NCI-H187 (cell line): Measurements from ENCODE around the gene KEAP1.
"Not testable (repeated sequence)": the region's sequence is repeated elsewhere in the genome, so short reads cannot be mapped to it uniquely, and the experiment has no call there.

Experiments
- DNase-seq, 2 experiments: peaks; one replicate each; lab custom pipeline; 2025; lab: John Stamatoyannopoulos, UW

Gene KEAP1

GRCh38 chr19:10503002-10503789 lies at the start of gene KEAP1:
Gene KEAP1 (minus strand): TSS chr19:10503356. CDS start chr19:10500033, 3,323 bp downstream.
- no peak for DNase-seq

- no peak for DNase-seq
Measured at GRCh38 chr19:10552510-10553053, 49.4 kb upstream of the KEAP1 start.

- DNase-seq = no peak
Measured at GRCh38 chr19:10551698-10552301, 48.6 kb upstream of the KEAP1 start.

DNA sequence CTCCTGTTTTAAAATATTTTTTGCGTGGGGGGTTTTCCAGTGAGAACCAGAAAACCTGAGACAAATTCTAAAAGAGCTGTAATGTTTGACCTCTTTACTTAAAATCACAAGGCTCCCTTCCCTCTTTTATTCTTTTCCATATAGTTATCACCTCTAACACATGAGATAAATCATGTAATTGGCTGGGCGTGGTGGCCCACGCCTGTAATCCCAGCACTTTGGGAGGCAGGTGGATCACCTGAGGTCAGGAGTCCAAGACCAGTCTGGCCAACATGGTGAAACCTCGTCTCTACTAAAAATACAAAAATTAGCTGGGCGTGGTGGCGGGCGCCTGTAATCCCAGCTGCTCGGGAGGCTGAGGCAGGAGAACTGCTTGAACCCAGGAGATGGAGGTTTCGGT lies 47.9 kb upstream of the KEAP1 start:
- not testable (repeated sequence) for DNase-seq

DNA sequence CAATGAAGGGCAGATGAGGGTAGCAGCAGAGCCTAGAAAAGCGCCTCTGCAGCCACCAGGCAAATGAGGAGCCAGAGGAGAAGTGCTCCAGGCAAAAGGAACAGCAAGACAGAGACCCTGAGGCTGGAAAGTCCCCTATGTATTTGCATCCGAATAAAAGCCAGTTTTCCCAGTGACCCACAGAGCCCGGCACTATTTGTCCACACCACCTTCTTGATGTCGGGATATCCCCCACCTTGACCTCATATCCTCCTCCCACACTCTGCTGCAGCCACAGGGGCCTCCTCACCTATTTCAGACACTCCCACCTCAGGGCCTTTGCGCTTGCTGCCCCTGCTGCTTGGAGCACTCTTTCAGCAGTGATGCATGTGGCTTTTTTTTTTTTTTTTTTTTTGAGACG lies 47.2 kb upstream of the KEAP1 start:
- no peak for DNase-seq

- DNase-seq = no peak
Measured at GRCh38 chr19:10549733-10550132, 46.6 kb upstream of the KEAP1 start.

- no peak for DNase-seq
Measured at GRCh38 chr19:10548746-10549276, 45.7 kb upstream of the KEAP1 start.

DNA sequence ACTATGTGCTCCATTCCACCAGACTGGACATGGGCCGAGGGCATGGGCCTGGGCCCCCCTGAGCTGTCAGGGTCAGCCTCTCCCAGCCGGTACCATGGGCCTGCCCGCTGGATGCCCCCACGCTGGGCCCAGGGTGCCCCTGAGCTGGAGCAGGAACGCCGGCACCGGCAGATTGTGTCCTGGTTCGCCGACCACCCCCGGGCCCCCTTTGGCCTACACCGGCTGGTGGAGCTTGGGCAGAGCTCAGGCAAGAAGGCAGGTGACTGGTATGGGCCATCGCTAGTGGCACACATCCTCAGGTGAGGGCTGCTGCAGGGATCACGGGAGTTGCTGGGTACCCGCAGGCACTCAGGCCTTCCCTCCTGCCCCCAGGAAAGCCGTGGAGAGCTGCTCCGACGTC lies 43.7 kb upstream of the KEAP1 start:
- no peak for DNase-seq

DNA sequence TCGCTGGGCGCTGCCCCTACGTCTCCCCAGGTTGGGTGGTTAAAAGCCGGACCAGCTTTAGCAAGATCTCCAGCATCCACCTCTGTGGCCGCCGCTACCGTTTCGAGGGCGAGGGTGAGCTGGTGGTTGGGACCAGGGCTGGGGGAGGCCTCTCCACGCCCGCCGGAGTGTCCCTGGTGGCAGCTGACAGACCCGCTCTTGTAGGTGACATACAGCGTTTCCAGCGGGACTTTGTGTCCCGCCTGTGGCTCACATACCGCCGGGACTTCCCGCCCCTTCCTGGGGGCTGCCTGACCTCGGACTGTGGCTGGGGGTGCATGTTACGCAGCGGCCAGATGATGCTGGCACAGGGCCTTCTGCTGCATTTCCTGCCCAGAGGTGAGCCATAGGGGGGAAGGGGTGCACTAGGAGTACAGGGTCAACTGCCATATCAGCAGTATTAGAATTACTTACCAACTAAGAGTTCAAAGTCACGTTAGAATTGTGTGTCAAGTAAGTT lies 41.6 kb upstream of the KEAP1 start:
- no peak for DNase-seq

DNA sequence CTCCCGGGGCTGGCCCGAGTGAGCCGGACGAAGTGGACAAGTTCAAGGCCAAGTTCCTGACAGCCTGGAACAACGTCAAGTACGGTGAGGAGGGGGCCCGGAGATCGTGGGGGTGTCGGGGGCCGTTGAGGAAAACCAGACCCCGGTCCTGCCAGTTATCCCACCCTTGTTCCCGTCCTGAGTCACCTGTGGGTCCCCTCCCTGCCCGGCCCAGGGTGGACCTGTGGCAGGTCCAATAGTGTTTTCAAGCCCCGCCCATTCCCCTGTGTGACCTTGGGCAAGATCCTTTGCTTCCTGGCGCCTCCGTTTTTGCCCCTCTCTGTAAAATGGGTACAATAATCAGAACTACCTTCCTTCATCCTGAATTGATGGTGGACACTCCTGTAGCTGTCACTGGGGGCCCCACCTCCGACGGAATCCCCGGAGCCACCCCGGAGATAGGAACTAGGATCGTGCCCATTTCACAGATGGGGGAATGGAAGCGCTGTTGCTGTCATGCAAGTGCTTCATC lies 41.1 kb upstream of the KEAP1 start:
- DNase-seq = no peak

GRCh38 chr19:10543420-10544241 lies 40.5 kb upstream of the KEAP1 start, which contains the start of gene ATG4D:
Gene ATG4D (plus strand): TSS chr19:10543904. CDS start chr19:10544091, 187 bp downstream.
- peak; percentile 80 to 81 for DNase-seq

- DNase-seq = no peak
Measured at GRCh38 chr19:10543059-10543419, 39.9 kb upstream of the KEAP1 start.

DNA sequence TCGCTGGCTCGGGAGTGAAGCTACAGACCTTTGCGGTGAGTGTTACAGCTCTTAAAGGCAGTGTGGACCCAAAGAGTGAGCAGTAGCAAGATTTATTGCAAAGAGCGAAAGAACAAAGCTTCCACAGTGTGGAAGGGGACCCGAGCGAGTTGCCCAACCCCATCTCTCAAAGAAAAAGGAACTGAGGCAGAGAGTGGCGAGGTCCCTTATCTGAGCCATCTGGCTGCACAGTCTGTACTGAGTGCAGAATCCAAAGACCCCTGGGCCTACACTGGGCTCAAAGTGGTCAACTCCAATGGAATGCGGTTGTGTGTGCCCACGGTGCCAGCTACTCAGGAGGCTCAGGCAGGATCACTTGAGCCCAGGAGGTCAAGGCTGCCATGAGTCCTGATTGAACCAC lies 35.9 kb upstream of the KEAP1 start:
- DNase-seq = not testable (repeated sequence)

DNA sequence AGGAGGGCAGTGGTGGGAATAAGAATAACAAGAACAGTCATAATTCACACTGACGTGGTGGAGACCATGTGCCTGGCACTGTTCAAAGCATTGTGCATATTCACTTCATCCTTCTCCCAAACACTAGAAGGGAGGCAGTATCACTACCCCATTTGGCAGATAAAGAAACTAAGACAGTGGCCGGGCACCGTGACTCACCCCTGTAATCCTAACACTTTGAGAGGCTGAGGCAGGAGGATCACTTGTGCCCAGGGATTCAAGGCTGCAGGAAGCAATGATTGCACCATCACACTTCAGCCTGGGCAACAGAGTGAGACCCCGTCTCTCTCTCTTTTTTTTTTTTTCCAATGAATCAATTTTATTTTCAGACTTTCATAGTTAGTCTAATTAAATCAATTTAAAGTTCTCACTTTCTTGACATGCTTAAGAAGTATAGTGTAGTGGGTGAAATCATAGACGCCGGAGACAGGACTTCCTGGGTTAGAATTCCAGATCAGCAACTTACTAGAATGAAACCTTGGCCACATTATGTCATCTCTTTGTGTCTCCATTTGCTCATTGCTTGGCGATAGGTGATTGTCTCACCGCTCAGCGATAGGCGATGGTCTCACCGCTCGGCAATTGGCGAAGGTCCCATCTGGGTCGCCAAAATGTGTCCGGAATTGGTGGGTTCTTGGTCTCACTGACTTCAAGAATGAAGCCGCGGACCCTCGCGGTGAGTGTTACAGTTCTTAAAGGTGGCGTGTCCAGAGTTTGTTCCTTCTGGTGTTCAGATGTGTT lies 35.2 kb upstream of the KEAP1 start:
- DNase-seq = no peak

- DNase-seq = no peak
Measured at GRCh38 chr19:10537668-10538067, 34.5 kb upstream of the KEAP1 start.

DNA sequence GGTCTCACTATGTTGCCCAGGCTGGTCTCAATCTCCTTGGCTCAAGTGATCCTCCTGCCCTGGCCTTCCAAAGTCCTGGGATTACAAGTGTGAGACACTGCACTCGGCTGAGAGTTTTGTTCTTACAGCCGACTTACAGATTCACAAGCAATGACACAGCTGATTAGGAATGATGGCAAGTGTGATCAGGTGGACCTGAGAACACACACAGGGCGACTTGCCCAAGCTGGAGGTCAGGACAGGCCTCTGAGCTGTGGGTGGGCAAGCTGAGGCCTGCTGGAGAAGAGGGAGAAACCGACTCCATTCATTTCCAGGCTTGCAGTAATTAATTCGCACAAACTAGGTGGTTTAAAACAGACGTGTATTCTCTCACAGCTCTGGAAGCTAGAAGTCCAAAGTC lies 32.5 kb upstream of the KEAP1 start:
- no peak for DNase-seq

GRCh38 chr19:10533646-10534386 lies 30.7 kb upstream of the KEAP1 start:
- DNase-seq = no peak

DNA sequence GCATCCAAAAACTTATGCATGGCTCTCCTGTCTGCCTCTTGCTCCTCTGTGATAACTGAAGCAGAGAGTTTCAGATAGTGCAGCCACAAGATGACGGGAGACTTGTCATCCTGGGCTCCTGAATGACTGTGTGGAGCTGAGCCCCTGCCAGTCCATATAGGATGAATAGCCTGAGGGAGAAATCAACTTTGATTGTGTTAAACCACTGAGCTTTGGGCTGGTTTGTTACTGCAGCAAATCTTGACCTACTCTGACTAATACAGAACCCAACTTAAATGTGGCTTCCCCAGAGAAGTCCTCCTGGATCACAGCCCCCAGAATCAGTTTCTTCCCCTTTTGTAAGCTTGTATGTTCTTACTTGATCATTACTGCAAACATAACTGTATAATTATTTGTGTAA lies 29.3 kb upstream of the KEAP1 start:
- DNase-seq = no peak

- not testable (repeated sequence) for DNase-seq
Measured at GRCh38 chr19:10526887-10527286, 23.7 kb upstream of the KEAP1 start.

GRCh38 chr19:10525636-10526035 lies 22.5 kb upstream of the KEAP1 start:
- DNase-seq = no peak
